22Rv1 (cell line): Measurements from ENCODE around the gene ITGB1BP1.

ENCODE experiments used
- ZFX ChIP-seq: fragments of 450-650 bp; IDR thresholded peaks from 2 replicates; pipeline ENCODE4 v1.6.1; 2017; ENCODE audit warnings: antibody characterized with exemption, borderline replicate concordance
- TF ChIP-seq, protein P1 (sequence below): fragments of 450-650 bp; IDR thresholded peaks from 2 replicates; pipeline ENCODE4 v1.5.1; 2017; ENCODE audit warnings: mild to moderate bottlenecking

GRCh38 chr2:9445089-9445488 lies 21.8 kb upstream of the ITGB1BP1 start:
- TF ChIP-seq, protein P1, sequence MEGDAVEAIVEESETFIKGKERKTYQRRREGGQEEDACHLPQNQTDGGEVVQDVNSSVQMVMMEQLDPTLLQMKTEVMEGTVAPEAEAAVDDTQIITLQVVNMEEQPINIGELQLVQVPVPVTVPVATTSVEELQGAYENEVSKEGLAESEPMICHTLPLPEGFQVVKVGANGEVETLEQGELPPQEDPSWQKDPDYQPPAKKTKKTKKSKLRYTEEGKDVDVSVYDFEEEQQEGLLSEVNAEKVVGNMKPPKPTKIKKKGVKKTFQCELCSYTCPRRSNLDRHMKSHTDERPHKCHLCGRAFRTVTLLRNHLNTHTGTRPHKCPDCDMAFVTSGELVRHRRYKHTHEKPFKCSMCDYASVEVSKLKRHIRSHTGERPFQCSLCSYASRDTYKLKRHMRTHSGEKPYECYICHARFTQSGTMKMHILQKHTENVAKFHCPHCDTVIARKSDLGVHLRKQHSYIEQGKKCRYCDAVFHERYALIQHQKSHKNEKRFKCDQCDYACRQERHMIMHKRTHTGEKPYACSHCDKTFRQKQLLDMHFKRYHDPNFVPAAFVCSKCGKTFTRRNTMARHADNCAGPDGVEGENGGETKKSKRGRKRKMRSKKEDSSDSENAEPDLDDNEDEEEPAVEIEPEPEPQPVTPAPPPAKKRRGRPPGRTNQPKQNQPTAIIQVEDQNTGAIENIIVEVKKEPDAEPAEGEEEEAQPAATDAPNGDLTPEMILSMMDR, result no peak
- TF ChIP-seq ZFX, result no peak
